ENCODE measurements around the gene UTS2B. TPM values are rescaled to one million over a fixed set of nuclear protein-coding genes. Genes with fewer than 3 reads are reported as not detected.

UTS2B gene
- total RNA-seq, 1 donor from 2014 or later, result 0.47 TPM

DNA sequence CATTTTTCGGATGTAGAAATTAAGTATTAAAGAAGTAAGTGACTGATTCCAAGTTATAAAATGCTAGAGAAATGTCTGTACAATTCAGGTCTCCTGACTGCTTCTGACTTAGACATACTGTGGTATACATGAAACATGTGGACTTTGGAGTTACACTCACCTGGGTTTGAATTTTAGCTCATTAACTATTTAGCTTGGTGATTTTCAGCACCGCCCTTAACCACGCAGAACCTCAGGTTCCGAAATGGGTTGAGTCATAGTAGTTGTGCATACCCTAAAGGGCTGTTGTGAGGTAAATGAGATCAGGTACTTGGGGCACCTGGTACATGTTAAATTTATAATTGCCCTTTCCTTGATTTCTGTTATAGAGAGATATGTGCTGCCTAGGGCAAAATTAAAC lies 32.9 kb upstream of the UTS2B start:
- no peaks in the 10 kb centered on the region for H3K27me3 ChIP-seq (ENCODE audit: low read depth)
- peaks cover 52% of the 10 kb centered on the region for H3K4me1 ChIP-seq
- intact Hi-C loops (cut with micrococcal nuclease), result no loop called here
- H3K36me3 ChIP-seq, result peaks cover 69% of the 10 kb centered on the region
- no peak overlapping the region for H3K27ac ChIP-seq (replicated peaks)
- TF ChIP-seq CTCF (IDR thresholded peaks at IDR 0.05; ENCODE audit: borderline replicate concordance), result no peak
- DNase-seq, result no peak
- H3K4me3 ChIP-seq, result no peak overlapping the region
- no peaks in the 10 kb centered on the region for H3K9me3 ChIP-seq (replicated peaks)

GRCh38 chr3:191362524-191363090 lies 32.3 kb upstream of the UTS2B start:
- Histone ChIP-seq H3K4me3 (no peak overlapping the region), H3K4me1 (peaks cover 58% of the 10 kb centered on the region), H3K36me3 (peaks cover 74% of the 10 kb centered on the region), H3K9me3 (replicated peaks) (no peaks in the 10 kb centered on the region), H3K27ac (replicated peaks) (no peak overlapping the region), H3K27me3 (ENCODE audit: low read depth) (no peaks in the 10 kb centered on the region)
- no peak for DNase-seq
- intact Hi-C loops (cut with micrococcal nuclease), result no loop called here
- TF ChIP-seq CTCF (IDR thresholded peaks at IDR 0.05; ENCODE audit: borderline replicate concordance), result no peak

DNA sequence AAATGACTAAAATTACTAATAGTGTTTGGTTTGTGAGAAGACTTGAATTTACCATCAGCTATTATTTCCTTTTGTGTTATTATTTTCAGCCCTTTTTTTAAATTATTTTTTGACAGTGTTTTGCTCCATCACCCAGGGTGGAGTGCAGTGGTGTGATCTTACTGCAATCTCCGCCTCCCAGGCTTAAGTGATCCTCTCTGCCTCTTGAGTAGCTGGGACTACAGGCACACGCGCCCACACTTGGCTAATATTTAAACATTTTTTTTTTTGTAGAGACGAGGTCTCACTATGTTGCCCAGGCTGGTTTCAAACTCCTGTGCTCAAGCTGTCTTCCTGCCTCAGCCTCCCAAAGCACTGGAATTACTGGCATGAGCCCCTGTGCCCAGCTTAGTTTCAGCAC lies 31.7 kb upstream of the UTS2B start:
- DNase-seq, result no peak
- TF ChIP-seq CTCF (IDR thresholded peaks at IDR 0.05; ENCODE audit: borderline replicate concordance), result no peak
- intact Hi-C loops (cut with micrococcal nuclease), result no loop called here

GRCh38 chr3:191361456-191361855 lies 31.1 kb upstream of the UTS2B start:
- peaks cover 58% of the 10 kb centered on the region for H3K4me1 ChIP-seq
- H3K36me3 ChIP-seq, result peaks cover 68% of the 10 kb centered on the region
- no peak overlapping the region for H3K4me3 ChIP-seq
- no peak overlapping the region for H3K27ac ChIP-seq (replicated peaks)
- no peaks in the 10 kb centered on the region for H3K27me3 ChIP-seq (ENCODE audit: low read depth)
- no peak for DNase-seq
- no peak for TF ChIP-seq CTCF (IDR thresholded peaks at IDR 0.05; ENCODE audit: borderline replicate concordance)
- intact Hi-C loops (cut with micrococcal nuclease), result no loop called here
- H3K9me3 ChIP-seq (replicated peaks), result no peaks in the 10 kb centered on the region

More for the DNA sequence above, 31.7 kb upstream of the UTS2B start:
- Histone ChIP-seq H3K4me1 (peaks cover 58% of the 10 kb centered on the region), H3K27me3 (ENCODE audit: low read depth) (no peaks in the 10 kb centered on the region), H3K9me3 (replicated peaks) (no peaks in the 10 kb centered on the region), H3K27ac (replicated peaks) (no peak overlapping the region), H3K4me3 (no peak overlapping the region), H3K36me3 (peaks cover 71% of the 10 kb centered on the region)

GRCh38 chr3:191360620-191361019 lies 30.3 kb upstream of the UTS2B start:
- no peak for DNase-seq
- no peak for TF ChIP-seq CTCF (IDR thresholded peaks at IDR 0.05; ENCODE audit: borderline replicate concordance)
- intact Hi-C loops (cut with micrococcal nuclease), result no loop called here
- Histone ChIP-seq H3K4me3 (no peak overlapping the region), H3K4me1 (peaks cover 59% of the 10 kb centered on the region), H3K27ac (replicated peaks) (no peak overlapping the region), H3K27me3 (ENCODE audit: low read depth) (no peaks in the 10 kb centered on the region), H3K9me3 (replicated peaks) (no peaks in the 10 kb centered on the region), H3K36me3 (peaks cover 68% of the 10 kb centered on the region)
